Ovary (tissue), 3 donors: ENCODE measurements around the gene AMFR.

Experiments used
- CTCF ChIP-seq, 3 donors: fragments of 450-650 bp in 2 of 3; fragments of 200-600 bp in 1 of 3; IDR thresholded peaks; one replicate each; pipeline versions ENCODE4 v1.5.1 to v1.8.0; 2016 to 2022; ENCODE audit warnings: antibody characterized with exemption in 3 of 3, mild to moderate bottlenecking in 1 of 3
- POLR2A ChIP-seq: fragments of 450-650 bp; IDR thresholded peaks from one replicate; pipeline ENCODE4 v1.6.1; 2017; ENCODE audit warnings: antibody characterized with exemption, mild to moderate bottlenecking, moderate library complexity
- donor health status: DM: no; HTN: no; CAD: no.

- TF ChIP-seq POLR2A (no peak), CTCF (IDR thresholded peaks at IDR 0.05) (no peak)
Observed at GRCh38 chr16:56362706-56363105, 62.6 kb downstream of the AMFR start.
